ENCODE data around the gene KREMEN1.

KREMEN1 gene

GRCh38 chr22:29145321-29146072 is 72.7 kb downstream of the KREMEN1 start:
- no peak for TF ChIP-seq CTCF (IDR thresholded peaks at IDR 0.05)

DNA sequence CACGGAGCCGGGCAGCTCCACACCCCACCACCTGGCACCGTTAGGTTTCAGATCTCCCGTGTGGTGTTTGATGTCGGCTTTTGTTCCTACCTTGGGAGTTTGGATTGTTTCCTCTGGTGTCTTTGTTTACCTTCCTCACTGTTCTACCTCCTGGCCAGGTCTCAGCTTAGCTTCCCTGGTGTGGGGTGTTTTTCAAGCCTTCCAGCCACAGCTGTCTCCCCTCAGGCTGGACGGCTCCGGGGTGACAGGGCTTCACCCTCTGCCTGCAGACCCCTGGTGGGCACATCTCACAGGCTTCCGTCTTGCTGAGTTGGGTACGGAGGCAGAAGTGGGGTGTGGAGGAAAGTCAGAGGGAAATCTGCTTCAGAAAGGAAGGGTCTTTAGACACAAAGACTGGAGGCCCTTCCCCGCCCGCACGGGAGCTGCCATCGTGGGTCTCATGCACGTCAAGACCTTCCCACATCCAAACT is 73.3 kb downstream of the KREMEN1 start:
- TF ChIP-seq CTCF (IDR thresholded peaks at IDR 0.05) = no peak

- no peak for TF ChIP-seq CTCF (IDR thresholded peaks at IDR 0.05)
These were observed 73.9 kb downstream of the KREMEN1 start for GRCh38 chr22:29146771-29147170.

DNA sequence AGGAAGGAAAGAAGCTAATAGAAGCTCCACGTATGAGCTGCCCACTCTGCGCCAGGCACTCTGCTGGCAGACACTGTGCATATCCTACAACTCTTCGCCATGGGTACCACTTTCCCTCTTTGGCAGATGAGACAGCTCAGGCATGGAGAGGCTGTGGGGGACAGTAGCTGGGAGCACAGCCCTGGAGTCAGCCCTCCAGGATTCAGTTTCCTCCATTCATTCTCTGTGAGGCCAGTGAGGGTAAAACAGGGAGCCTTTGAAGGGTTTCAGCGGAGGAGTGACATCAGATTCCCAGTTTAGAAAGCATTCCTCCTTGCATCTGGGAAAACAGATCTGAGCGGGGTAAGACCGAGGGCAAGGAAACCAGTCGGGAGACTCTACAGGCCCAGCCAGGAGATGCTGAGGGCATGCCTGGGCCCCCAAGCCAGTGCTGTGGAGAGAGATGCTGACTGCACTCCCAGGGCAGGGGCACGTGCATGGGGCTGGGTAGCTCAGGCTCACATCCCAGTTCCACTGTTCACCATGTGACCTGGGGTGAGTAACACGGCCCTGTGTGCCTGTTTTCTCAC is 74.6 kb downstream of the KREMEN1 start:
- TF ChIP-seq CTCF (IDR thresholded peaks at IDR 0.05) = no peak

- no peak for TF ChIP-seq CTCF (IDR thresholded peaks at IDR 0.05)
These were observed 75.2 kb downstream of the KREMEN1 start for GRCh38 chr22:29148036-29148435.

DNA sequence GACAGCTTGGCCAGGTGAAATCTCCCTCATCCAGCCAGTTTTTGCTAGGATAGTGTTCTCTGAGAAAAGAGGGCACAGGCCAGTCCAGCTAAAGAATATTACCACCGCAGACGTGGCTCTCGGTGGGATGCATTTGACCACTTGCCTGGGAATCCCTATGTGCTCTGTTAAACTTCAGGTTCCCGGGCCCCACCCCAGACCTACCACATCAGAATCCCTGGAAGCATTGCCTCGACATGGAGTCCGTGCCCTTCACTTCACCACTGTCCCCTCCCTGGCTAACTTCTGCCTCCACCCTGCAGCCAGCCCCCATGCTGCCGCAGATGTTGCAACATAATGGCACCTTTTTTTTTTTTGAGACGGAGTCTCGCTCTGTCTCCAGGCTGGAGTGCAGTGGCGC is 76.0 kb downstream of the KREMEN1 start:
- TF ChIP-seq CTCF (IDR thresholded peaks at IDR 0.05) = no peak

- no peak for TF ChIP-seq CTCF (IDR thresholded peaks at IDR 0.05)
These were observed 77.2 kb downstream of the KREMEN1 start for GRCh38 chr22:29149841-29150555.

Data from LNCAP (cell line).